ENCODE results near the gene ELOVL6.

The ELOVL6 gene

DNA sequence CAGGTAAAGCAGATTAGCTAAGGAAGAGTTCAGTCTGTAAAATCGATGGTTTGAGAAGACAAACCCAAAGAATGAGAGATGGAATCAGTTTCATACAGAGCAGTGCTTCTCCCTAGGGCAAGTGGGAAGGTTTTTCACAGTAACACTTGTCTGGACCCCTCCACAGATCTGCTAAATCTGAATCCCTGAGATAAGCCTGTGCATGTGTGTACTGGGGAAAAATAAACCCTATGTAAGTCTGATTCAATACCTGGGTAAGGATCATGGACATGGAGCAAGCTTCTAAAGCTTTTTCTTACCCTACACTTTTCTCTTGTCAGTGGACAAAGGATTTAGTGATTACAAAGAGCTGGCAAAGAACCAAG, 13.6 kb downstream of the ELOVL6 start:
- DNase-seq (ENCODE audit: low read depth) = no peak
- no peak overlapping the region for H3K4me3 ChIP-seq (ENCODE audit: low read length)
- TF ChIP-seq, protein P1, sequence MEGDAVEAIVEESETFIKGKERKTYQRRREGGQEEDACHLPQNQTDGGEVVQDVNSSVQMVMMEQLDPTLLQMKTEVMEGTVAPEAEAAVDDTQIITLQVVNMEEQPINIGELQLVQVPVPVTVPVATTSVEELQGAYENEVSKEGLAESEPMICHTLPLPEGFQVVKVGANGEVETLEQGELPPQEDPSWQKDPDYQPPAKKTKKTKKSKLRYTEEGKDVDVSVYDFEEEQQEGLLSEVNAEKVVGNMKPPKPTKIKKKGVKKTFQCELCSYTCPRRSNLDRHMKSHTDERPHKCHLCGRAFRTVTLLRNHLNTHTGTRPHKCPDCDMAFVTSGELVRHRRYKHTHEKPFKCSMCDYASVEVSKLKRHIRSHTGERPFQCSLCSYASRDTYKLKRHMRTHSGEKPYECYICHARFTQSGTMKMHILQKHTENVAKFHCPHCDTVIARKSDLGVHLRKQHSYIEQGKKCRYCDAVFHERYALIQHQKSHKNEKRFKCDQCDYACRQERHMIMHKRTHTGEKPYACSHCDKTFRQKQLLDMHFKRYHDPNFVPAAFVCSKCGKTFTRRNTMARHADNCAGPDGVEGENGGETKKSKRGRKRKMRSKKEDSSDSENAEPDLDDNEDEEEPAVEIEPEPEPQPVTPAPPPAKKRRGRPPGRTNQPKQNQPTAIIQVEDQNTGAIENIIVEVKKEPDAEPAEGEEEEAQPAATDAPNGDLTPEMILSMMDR (conservative IDR thresholded peaks at IDR 0.05; ENCODE audit: low read depth, low read length) = no peak

DNA sequence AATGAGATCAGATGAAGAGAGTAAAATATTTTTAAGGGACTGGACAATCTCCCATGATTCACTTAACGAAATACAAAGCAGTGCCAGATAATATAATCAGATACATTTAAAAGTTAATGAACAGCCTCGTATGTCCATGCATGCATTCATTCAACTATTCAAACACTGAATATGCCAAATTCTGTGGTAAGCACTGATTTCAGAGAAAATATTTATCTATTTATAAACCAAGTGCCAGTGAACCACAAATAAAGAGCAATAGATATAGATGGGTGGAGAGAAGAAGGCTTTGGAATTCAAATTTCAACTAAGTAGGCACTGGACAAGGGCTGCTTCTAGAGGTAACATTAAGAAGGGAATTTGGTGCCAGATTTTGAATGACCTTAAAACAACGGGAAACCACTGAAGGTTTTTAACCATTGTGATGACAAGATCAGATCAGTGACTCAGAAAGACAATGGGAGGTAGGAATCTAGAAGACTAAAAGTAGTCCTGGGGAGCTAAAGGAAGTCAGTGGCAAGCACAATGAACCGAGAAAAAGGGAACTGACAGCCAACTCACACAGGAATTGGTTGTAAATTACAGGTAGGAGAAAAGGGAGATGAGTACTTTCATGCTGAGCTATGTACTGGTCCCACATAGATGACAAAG, 14.2 kb downstream of the ELOVL6 start:
- no peak for DNase-seq (ENCODE audit: low read depth)
- TF ChIP-seq, protein P1 (conservative IDR thresholded peaks at IDR 0.05; ENCODE audit: low read depth, low read length) = no peak
- no peak overlapping the region for H3K4me3 ChIP-seq (ENCODE audit: low read length)

DNA sequence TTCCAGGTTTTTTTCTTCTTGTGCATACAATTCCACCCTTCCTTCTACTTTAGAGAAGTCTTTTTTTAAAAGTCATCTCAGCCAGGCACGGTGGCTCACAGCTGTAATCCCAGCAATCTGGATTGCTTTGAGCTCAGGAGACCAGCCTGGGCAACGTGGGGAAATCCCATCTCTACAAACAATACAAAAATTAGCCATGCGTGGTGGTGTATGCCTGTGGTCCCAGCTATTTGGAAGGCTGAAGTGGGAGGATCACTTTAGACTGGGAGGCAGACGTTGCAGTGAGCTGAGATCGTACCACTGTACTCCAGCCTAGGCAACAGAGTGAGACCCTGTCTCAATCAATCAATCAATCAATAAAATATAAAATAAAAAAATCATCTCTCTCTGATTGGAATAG, 14.8 kb downstream of the ELOVL6 start:
- no peak for DNase-seq (ENCODE audit: low read depth)
- TF ChIP-seq, protein P1 (conservative IDR thresholded peaks at IDR 0.05; ENCODE audit: low read depth, low read length) = no peak
- H3K4me3 ChIP-seq (ENCODE audit: low read length) = no peak overlapping the region

DNA sequence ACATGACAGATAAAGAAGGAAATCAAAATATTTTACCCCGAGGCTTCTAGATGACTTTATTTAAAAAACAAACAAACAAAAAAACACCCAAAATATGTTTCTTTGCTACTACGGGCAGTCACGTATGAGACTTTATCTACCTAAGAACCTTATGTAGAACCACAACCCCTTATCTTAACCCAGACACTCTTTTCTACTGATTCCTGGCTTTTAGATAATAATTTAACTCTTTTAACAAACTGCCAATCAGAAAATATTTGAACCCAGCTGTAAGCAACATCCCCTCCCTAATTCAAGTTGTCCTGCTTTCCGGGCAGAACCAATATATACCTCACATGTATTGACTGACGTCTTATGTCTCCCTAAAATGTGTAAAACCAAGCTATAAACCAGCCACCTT, 15.4 kb downstream of the ELOVL6 start:
- H3K4me3 ChIP-seq (ENCODE audit: low read length) = no peak overlapping the region
- TF ChIP-seq, protein P1 (conservative IDR thresholded peaks at IDR 0.05; ENCODE audit: low read depth, low read length) = no peak
- no peak for DNase-seq (ENCODE audit: low read depth)

DNA sequence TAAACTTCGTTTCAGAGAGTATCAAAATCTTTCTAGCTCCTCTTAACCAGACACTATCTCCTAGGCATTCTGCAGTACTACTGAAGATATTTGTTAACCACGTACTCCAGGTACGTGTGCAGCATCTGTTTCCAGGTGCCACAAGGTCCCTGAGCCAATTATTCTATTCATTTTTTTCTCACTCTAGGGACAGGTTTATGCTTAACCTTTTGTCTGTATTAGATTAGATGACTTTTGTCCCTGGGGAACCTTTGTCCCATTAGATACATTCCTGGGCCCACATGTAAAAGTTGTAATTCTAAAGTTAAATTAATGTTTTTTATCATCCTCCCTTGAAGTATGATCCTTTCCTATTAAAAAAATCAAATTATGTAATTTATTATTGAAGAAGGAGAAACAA, 16.5 kb downstream of the ELOVL6 start:
- no peak for DNase-seq (ENCODE audit: low read depth)
- H3K4me3 ChIP-seq (ENCODE audit: low read length) = no peak overlapping the region
- TF ChIP-seq, protein P1 (conservative IDR thresholded peaks at IDR 0.05; ENCODE audit: low read depth, low read length) = no peak

DNA sequence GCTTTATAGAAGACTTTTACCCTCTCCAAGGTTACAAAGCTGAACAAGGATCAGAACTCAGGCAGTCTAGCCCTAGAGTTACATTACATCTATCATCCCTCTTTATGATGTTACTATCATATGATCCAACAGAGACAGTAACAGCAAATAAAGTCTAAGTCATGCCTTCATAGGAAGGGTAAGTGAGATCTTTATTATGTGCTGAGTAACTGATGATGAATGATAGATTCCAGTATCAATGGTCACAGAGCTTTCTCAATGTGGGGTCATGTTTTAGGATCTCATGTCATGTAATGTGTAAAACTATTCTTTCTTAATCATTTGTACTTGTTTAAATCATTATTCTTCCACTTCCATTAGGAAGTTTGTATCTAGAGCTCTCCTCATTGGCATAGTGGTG, 22.8 kb downstream of the ELOVL6 start:
- TF ChIP-seq, protein P1 (conservative IDR thresholded peaks at IDR 0.05; ENCODE audit: low read depth, low read length) = no peak
- H3K4me3 ChIP-seq (ENCODE audit: low read length) = no peak overlapping the region
- DNase-seq (ENCODE audit: low read depth) = no peak

DNA sequence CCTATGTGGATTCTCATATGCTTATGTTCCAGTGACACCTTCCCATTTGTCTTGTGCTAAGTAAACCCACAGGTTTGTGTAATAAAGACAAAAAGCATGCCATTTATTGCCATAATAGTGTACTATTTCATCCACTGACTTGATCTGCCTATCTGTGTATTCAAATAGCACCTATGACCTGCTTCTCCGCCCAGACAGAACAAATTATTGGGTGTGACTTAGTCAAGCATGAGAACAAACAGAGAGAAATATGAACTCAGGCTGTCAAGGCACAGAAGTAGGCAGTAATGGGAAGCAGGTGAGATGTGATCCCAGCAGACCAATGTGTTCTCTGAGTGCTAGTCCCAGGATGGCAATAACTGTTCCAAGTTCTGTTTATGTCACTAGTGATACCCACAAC, 25.4 kb downstream of the ELOVL6 start:
- no peak for DNase-seq (ENCODE audit: low read depth)
- H3K4me3 ChIP-seq (ENCODE audit: low read length) = no peak overlapping the region
- TF ChIP-seq, protein P1 (conservative IDR thresholded peaks at IDR 0.05; ENCODE audit: low read depth, low read length) = no peak

Data from retinal pigment epithelial cell (primary cell).